ENCODE measurements around the gene DAGLB.

DAGLB gene

GRCh38 chr7:6443372-6443941 lies 4.3 kb downstream of the DAGLB start:
- POLR2A ChIA-PET, result interaction anchor here (0.8 to 1.0 kb wide), 2 partner anchors 10 to 13 kb away, joined by 3 read pairs; no protein-coding TSS in a partner anchor
- CTCF ChIA-PET, result interaction anchor here (2.3 kb wide), 1 partner anchor 9 kb away, joined by 13 read pairs; no protein-coding TSS in a partner anchor
- DNase-seq (ENCODE audit: low read depth, low spot score), result peak; percentile 79
- no peak overlapping the region for H3K4me3 ChIP-seq (ENCODE audit: low read depth, low read length)
- no peak for TF ChIP-seq CTCF (IDR thresholded peaks at IDR 0.05; ENCODE audit: insufficient read depth, low read length, missing control alignments)

DNA sequence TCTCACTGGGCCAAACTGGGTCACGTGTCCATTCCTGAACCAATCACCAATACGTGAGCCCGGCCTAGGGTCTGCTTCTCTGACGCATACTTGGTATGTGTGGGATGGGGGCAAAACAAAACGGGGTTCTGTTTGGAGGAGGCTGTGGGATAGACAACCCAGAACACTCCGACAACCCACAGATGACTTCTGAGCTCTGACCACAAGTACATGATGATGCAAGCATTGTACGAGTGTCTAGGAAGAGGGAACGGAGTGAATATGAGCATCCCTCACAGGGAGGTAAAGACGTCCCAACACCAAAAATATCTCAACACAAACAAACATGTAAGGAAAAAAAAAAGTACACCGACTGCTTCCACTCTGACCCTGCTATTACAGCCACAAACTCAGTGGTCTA lies 5.6 kb downstream of the DAGLB start:
- no peak for TF ChIP-seq CTCF (IDR thresholded peaks at IDR 0.05; ENCODE audit: insufficient read depth, low read length, missing control alignments)
- POLR2A ChIA-PET, result no interaction called here
- CTCF ChIA-PET, result interaction anchor here (2.3 kb wide), 1 partner anchor 8 kb away, joined by 13 read pairs; no protein-coding TSS in a partner anchor
- no peak for DNase-seq (ENCODE audit: low read depth, low spot score)
- H3K4me3 ChIP-seq (ENCODE audit: low read depth, low read length), result no peak overlapping the region

DNA sequence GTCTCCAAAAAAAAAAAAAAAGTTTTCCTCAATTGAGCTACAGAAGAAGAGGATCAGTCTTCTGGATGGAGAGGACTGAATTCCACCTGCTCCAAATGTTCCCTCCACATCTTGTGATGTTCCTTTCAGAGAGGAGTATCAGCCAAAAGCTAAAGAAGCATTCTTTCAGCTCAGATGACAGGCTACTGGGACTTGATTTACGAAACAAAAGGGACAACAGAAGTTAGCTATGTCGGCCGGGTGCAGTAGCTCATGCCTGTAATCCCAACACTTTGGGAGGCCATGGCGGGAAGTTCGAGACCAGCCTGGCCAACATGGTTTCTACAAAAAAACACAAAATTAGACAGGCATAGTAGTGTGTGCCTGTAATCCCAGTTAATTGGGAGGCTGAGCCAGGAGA lies 7.4 kb downstream of the DAGLB start:
- ChIA-PET POLR2A (interaction anchor here (1.1 kb wide), 1 partner anchor 8 kb away, joined by 3 read pairs; no protein-coding TSS in a partner anchor), CTCF (interaction anchor here (1.2 kb wide), 1 partner anchor 10 kb away, joined by 3 read pairs; no protein-coding TSS in a partner anchor)
- no peak for DNase-seq (ENCODE audit: low read depth, low spot score)
- no peak for TF ChIP-seq CTCF (IDR thresholded peaks at IDR 0.05; ENCODE audit: insufficient read depth, low read length, missing control alignments)
- no peak overlapping the region for H3K4me3 ChIP-seq (ENCODE audit: low read depth, low read length)

- CTCF ChIA-PET, result interaction anchor here (1.1 to 2.8 kb wide), 4 partner anchors 10 to 14 kb away, joined by 3 to 16 read pairs (median 7); partner anchors contain the start of gene DAGLB
- POLR2A ChIA-PET, result interaction anchor here (1.7 kb wide), 1 partner anchor 9 kb away, joined by 7 read pairs; the partner anchor contains the start of gene DAGLB
- no peak for TF ChIP-seq CTCF (IDR thresholded peaks at IDR 0.05; ENCODE audit: insufficient read depth, low read length, missing control alignments)
- DNase-seq (ENCODE audit: low read depth, low spot score), result no peak
- H3K4me3 ChIP-seq (ENCODE audit: low read depth, low read length), result no peak overlapping the region
Measured at GRCh38 chr7:6438427-6438826, 9.3 kb downstream of the DAGLB start.

GRCh38 chr7:6437251-6437650 lies 10.5 kb downstream of the DAGLB start:
- no peak overlapping the region for H3K4me3 ChIP-seq (ENCODE audit: low read depth, low read length)
- DNase-seq (ENCODE audit: low read depth, low spot score), result no peak
- TF ChIP-seq CTCF (IDR thresholded peaks at IDR 0.05; ENCODE audit: insufficient read depth, low read length, missing control alignments), result no peak
- ChIA-PET CTCF (interaction anchor here (0.7 to 2.8 kb wide), 10 partner anchors 8 to 440 kb away, joined by 3 to 16 read pairs (median 4); no protein-coding TSS in a partner anchor), POLR2A (interaction anchor here (1.7 kb wide), 1 partner anchor 11 kb away, joined by 7 read pairs; the partner anchor contains the start of gene DAGLB)

- ChIA-PET POLR2A (interaction anchor here (0.6 kb wide), 1 partner anchor 10 kb away, joined by 3 read pairs; no protein-coding TSS in a partner anchor), CTCF (interaction anchor here (1.0 to 2.8 kb wide), 9 partner anchors 9 to 439 kb away, joined by 3 to 16 read pairs (median 5); no protein-coding TSS in a partner anchor)
- TF ChIP-seq CTCF (IDR thresholded peaks at IDR 0.05; ENCODE audit: insufficient read depth, low read length, missing control alignments), result no peak
Measured at GRCh38 chr7:6436385-6436685, 11.4 kb downstream of the DAGLB start.

More at GRCh38 chr7:6436385-6436685, 11.4 kb downstream of the DAGLB start:
- DNase-seq (ENCODE audit: low read depth, low spot score), result no peak
- no peak overlapping the region for H3K4me3 ChIP-seq (ENCODE audit: low read depth, low read length)

All from AG04449 (cell line).